GM12875 (cell line): ENCODE data around the gene MIR17HG.

Experiments used
- H3K4me3 ChIP-seq: one replicate; pipeline ENCODE4 v1.5.1; 2011; ENCODE audit warnings: low read depth, low read length, control low read depth
- TF ChIP-seq, protein P1 (sequence below): IDR thresholded peaks from 2 replicates; pipeline ENCODE4 v1.5.1; 2011; ENCODE audit warnings: low read depth, mild to moderate bottlenecking, control low read depth, inconsistent platforms, low read length, moderate library complexity, borderline replicate concordance; ENCODE audit not compliant: insufficient read depth

The MIR17HG gene

DNA sequence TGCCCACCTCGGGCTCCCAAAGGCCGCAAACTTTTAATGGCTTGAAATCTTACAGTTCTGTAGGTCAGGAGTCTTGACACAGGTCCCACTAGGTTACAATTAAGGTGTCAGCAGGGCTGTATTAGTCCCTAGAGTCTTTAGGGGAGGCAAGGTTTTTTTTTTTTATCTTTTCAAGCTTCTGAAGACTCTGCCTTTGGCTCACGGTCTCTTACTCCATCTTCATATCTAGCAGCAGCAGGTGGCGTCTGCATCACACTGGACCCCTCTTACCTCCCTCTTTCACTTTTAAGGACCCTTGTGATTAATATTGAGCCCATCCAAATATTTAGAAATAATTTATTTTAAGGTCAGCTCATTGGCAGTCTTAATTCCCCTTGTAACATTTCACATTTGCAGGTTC, 11.6 kb downstream of the MIR17HG start:
- TF ChIP-seq, protein P1, sequence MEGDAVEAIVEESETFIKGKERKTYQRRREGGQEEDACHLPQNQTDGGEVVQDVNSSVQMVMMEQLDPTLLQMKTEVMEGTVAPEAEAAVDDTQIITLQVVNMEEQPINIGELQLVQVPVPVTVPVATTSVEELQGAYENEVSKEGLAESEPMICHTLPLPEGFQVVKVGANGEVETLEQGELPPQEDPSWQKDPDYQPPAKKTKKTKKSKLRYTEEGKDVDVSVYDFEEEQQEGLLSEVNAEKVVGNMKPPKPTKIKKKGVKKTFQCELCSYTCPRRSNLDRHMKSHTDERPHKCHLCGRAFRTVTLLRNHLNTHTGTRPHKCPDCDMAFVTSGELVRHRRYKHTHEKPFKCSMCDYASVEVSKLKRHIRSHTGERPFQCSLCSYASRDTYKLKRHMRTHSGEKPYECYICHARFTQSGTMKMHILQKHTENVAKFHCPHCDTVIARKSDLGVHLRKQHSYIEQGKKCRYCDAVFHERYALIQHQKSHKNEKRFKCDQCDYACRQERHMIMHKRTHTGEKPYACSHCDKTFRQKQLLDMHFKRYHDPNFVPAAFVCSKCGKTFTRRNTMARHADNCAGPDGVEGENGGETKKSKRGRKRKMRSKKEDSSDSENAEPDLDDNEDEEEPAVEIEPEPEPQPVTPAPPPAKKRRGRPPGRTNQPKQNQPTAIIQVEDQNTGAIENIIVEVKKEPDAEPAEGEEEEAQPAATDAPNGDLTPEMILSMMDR, result no peak
- H3K4me3 ChIP-seq, result no peak overlapping the region

DNA sequence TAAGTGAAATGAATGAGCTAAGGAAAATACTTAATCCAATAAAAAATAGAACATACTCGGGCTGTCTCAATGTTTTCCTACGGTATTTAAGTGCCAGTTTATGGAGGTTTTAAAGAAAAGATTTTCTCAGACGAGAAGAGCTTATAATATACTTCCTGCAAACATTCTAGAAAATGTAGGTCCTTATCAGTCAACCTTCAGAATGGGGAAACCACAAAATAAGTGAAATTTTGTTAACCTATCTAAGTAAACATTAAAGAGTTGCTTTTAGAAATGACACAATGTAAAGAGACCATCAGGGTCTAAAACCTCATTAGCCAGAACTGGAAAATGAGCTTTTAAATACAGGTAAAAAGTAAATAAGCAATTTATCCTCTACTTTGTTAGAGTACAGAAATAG, 12.1 kb downstream of the MIR17HG start:
- TF ChIP-seq, protein P1, result no peak
- no peak overlapping the region for H3K4me3 ChIP-seq

DNA sequence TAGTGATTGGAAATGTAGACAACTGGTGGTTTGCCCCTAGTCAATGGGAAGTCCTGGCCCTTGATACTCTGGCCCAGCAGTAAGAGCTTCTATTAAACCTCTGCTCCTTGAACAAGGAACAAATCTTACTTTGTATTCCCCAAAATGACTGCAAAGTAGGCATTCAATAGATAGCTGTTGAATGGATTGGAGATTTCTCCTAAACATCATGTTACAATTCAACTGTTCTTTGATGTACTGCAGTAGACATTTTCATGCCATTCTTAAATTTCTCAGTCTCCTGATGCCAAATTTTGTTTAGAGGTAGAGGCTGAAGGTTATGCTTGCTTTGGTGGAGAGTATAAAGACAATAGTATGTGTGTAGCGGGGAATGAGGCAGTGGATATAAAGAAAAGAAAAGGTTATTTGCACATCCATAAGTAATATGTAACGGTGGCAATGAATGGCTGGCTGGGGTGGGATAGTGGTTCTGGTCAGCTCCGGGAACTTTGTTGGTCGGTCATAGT, 12.8 kb downstream of the MIR17HG start:
- TF ChIP-seq, protein P1, result no peak

DNA sequence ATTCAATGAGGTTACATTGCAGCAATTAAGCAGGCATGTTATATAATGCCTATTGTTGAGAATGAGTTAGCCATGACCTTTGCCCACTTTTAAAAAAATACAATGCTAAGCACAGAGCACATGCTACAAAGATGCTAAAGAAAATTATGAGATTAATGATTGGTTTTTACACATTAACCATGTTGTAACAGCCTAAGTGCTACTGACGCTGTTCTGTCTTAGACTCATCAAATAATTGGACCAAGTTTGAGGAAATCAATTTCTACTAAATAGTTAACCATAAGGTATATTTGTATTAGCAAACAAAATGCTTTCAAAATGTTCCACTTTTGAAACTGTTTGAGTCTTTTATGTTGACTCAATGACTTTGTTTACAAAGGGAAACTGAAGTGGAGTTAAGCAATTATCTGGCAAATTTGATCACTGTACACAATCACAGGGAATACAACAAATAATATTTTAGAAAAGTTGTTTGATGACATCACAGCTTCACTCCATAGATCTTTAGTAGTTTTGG, 14.3 kb downstream of the MIR17HG start:
- TF ChIP-seq, protein P1, result no peak

More for the DNA sequence above, 12.8 kb downstream of the MIR17HG start:
- H3K4me3 ChIP-seq, result no peak overlapping the region

DNA sequence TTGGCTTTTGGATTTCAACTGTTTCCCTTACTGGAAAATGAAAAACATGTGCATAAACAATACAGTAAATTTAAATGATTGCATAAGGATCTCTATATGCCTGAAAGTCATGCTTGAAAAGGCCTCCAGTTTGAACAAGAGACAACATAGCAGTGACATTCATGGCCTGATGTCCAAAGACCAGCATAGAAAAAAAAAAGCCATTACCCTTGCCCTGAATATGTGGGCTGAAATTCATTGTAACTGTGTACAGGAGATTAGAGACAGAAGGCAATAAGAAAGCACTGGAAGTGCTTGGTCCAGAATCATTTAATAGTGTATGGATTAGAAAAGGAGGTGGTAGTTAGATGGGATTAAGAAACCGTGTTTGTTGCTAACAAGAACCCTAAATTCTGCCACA, 15.4 kb downstream of the MIR17HG start:
- no peak overlapping the region for H3K4me3 ChIP-seq
- TF ChIP-seq, protein P1, result no peak

More for the DNA sequence above, 14.3 kb downstream of the MIR17HG start:
- no peak overlapping the region for H3K4me3 ChIP-seq

DNA sequence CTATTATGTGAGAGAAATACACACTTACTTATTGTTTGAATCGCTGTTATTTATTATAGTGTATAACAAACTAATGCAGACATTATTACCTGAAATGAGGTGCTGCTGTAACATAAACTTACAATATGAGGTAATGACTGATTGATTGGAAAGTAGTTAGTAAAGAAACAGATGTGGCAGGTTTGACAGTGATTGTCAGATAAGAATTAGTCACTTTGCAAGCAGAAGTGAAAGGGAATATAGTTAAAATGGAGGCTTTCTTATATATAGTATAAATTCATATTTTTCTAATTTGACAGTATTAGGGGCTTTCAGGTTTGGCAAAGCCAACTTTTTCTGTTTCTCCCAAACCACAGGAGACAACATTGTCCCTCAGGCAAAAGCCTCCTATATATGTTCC, 20.6 kb downstream of the MIR17HG start:
- TF ChIP-seq, protein P1, result no peak
- H3K4me3 ChIP-seq, result no peak overlapping the region

DNA sequence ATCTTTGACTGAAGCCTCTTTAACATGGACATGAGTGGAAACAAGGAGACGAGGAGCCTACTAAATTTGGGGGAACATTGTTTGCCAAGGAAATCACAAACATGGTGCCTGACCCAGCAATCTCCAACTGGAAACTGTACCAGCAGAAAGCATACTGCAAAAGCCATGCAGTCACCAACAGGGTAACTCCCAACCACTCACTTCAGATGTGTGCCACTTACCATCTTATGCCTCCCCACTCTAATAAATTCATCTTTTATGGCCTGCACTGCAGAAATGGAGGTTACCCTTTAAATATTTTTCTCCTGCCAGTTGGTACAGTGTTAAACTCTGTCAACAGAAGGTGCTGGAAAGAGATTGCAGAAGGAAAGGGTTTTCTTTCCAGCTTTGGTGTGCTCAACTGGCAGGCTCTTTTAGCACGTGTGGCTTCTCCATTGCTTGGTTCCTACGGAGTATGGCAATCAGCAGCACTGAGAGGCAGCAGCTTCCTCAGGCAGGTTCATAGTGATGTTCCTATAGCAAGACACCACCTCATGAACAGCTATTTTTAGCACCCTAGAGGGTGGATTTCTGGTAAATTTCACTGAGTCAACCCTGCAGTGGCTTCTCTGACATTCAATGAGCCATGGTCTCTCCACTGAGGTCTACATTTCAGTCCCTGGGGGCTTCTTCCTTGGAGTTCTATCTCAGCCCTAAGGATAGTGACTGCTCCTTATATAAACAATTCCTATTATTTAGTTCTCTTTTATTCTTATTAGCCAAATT, 21.4 kb downstream of the MIR17HG start:
- TF ChIP-seq, protein P1, result no peak
- no peak overlapping the region for H3K4me3 ChIP-seq
